MM.1S (cell line): ENCODE results near the gene DUSP1.
"Not testable (repeated sequence)": the region's sequence is repeated elsewhere in the genome, so short reads cannot be mapped to it uniquely, and the experiment has no call there.

Experiments used
- DNase-seq: peaks from one replicate; pipeline ENCODE4 v3.0.0-alpha.2; 2015
- H2AFZ ChIP-seq: fragments of 300-600 bp; sonication (generic); 2 replicates; pipeline ENCODE4 v1.6.0; 2016; ENCODE audit warnings: antibody characterized with exemption, low read length
- H3F3A ChIP-seq: fragments of 300-600 bp; sonication (generic); 2 replicates; pipeline ENCODE4 v1.6.1; 2016; ENCODE audit warnings: mild to moderate bottlenecking, antibody characterized with exemption, low read length, moderate library complexity, mixed read lengths; ENCODE audit not compliant: insufficient read depth
- H3K27ac ChIP-seq: fragments of 300-600 bp; sonication (generic); 2 replicates; pipeline ENCODE4 v1.5.1; 2016; ENCODE audit warnings: mild to moderate bottlenecking, low read length
- H3K27me3 ChIP-seq: fragments of 300-600 bp; sonication (generic); replicated peaks from 2 replicates; pipeline ENCODE4 v1.6.0; 2016; ENCODE audit warnings: low read length; ENCODE audit not compliant: insufficient read depth
- H3K36me3 ChIP-seq: fragments of 300-600 bp; sonication (generic); replicated peaks from 2 replicates; pipeline ENCODE4 v1.6.1; 2016; ENCODE audit warnings: mild to moderate bottlenecking, low read length, mixed read lengths; ENCODE audit not compliant: insufficient read depth
- H3K4me1 ChIP-seq: fragments of 300-600 bp; sonication (generic); 2 replicates; pipeline ENCODE4 v1.6.1; 2016; ENCODE audit warnings: low read length, mixed read lengths
- H3K4me2 ChIP-seq: fragments of 300-600 bp; sonication (generic); 2 replicates; pipeline ENCODE4 v1.6.0; 2016; ENCODE audit warnings: low read depth, low read length
- H3K4me3 ChIP-seq: fragments of 300-600 bp; sonication (generic); 2 replicates; pipeline ENCODE4 v1.5.1; 2016; ENCODE audit warnings: low read length, mixed read lengths
- H3K79me2 ChIP-seq: fragments of 300-600 bp; sonication (generic); 2 replicates; pipeline ENCODE4 v1.6.1; 2016; ENCODE audit warnings: mixed run types, low read length, mixed read lengths
- H3K9ac ChIP-seq: fragments of 300-600 bp; sonication (generic); 2 replicates; pipeline ENCODE4 v1.6.1; 2016; ENCODE audit warnings: low read length, mixed read lengths
- H3K9me2 ChIP-seq: fragments of 300-600 bp; sonication (generic); replicated peaks from 2 replicates; pipeline ENCODE4 v1.6.1; 2016; ENCODE audit warnings: mild to moderate bottlenecking, low read length, mixed read lengths; ENCODE audit not compliant: insufficient read depth
- H3K9me3 ChIP-seq: fragments of 300-600 bp; sonication (generic); replicated peaks from 2 replicates; pipeline ENCODE4 v1.6.1; 2016; ENCODE audit warnings: mild to moderate bottlenecking, low read length, mixed read lengths; ENCODE audit not compliant: insufficient read depth
- H4K20me1 ChIP-seq: fragments of 300-600 bp; sonication (generic); 2 replicates; pipeline ENCODE4 v1.6.1; 2016; ENCODE audit warnings: mild to moderate bottlenecking, low read length, moderate library complexity, mixed read lengths; ENCODE audit not compliant: insufficient read depth
- EZH2 ChIP-seq: fragments of 300-600 bp; sonication (generic); optimal IDR thresholded peaks from 2 replicates; pipeline ENCODE3; 2017; ENCODE audit warnings: low read depth, mild to moderate bottlenecking, antibody characterized with exemption, low read length, mixed read lengths
- EZH2phosphoT487 ChIP-seq: fragments of 300-600 bp; sonication (generic); IDR thresholded peaks from 2 replicates; pipeline ENCODE4 v1.6.1; 2018; ENCODE audit warnings: antibody characterized with exemption, low read length
- TF ChIP-seq, protein P1 (sequence below): fragments of 300-600 bp; sonication (generic); IDR thresholded peaks from 2 replicates; pipeline ENCODE4 v1.5.1; 2016; ENCODE audit warnings: antibody characterized with exemption, low read length, mixed read lengths

The DUSP1 gene

DNA sequence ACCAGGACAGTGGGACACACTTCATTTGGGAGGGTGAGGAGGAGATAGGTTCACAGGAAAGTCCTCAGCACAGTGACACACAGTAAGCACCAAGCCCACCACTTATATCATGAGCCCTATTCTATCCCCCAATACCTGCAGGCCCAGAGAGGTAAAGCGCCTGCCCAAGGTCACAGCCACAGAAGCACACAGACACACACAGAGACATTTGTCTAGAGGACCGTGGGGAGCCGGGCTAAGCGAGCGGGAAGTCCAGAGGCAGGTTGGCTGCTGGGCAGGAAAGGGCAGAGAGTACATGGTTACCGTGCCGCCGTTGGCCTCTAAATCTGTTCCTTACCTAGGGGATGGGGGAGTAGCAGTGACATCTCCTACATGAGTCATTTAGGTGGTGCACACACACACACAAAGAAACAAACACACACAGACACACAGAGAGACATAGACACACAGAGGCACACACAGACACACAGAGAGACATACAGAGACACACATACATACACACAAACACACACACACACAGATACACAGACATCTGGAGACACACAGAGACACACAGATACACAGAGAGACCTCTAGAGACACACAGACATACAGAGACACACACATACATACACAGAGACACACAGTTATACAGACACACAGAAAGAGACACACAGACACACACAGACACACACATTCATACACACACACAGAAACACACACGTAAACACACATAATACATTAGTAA, 15.9 kb upstream of the DUSP1 start:
- no peak overlapping the region for H3K4me3 ChIP-seq
- H3K79me2 ChIP-seq: no peaks in the 10 kb centered on the region
- H3K4me2 ChIP-seq: no peak overlapping the region
- no peaks in the 10 kb centered on the region for H3K9me2 ChIP-seq
- no peak for TF ChIP-seq EZH2
- no peak for DNase-seq
- no peak overlapping the region for H3K9ac ChIP-seq
- no peaks in the 10 kb centered on the region for H3F3A ChIP-seq
- H3K27ac ChIP-seq: no peak overlapping the region
- no peaks in the 10 kb centered on the region for H3K27me3 ChIP-seq
- no peaks in the 10 kb centered on the region for H3K36me3 ChIP-seq
- H3K9me3 ChIP-seq: no peaks in the 10 kb centered on the region
- no peaks in the 10 kb centered on the region for H3K4me1 ChIP-seq
- H4K20me1 ChIP-seq: no peaks in the 10 kb centered on the region
- no peak overlapping the region for H2AFZ ChIP-seq

DNA sequence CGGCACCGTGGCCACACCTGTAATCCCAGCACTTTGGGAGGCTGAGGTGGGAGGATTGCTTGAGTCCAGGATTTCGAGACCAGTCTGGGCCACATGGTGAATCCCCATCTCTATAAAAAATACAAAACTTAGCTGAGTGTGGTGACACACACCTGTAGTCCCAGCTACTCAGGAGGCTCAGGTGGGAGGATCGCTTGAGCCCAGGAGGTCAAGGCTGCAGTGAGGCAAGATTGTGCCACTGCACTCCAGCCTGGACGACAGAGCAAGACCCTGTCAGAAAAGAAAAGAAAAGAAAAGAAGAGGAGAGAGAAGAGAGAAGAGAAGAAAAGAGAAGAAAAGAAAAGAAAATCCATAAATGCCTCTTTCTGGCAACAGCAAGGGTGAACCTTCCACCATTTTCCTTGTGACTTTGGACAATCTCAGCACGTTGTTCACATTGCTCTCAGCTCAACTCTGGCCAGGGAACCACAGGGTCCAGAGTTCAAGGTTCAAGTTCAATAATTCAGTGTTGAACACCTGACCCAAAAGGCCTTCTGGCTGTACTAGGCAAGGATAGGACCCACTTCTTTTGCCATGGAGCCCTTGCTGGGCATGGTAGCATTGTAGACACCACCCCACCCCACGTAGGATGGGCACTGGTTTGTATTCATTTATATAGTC, 14.6 kb upstream of the DUSP1 start:
- TF ChIP-seq EZH2: no peak
- no peak for DNase-seq
- no peaks in the 10 kb centered on the region for H3F3A ChIP-seq
- H3K9me2 ChIP-seq: no peaks in the 10 kb centered on the region
- H4K20me1 ChIP-seq: no peaks in the 10 kb centered on the region
- no peak overlapping the region for H2AFZ ChIP-seq
- no peaks in the 10 kb centered on the region for H3K79me2 ChIP-seq
- no peak overlapping the region for H3K9ac ChIP-seq
- no peak overlapping the region for H3K4me3 ChIP-seq
- no peaks in the 10 kb centered on the region for H3K36me3 ChIP-seq
- H3K27ac ChIP-seq: no peak overlapping the region
- H3K9me3 ChIP-seq: no peaks in the 10 kb centered on the region
- no peaks in the 10 kb centered on the region for H3K27me3 ChIP-seq
- no peaks in the 10 kb centered on the region for H3K4me1 ChIP-seq
- no peak overlapping the region for H3K4me2 ChIP-seq

DNA sequence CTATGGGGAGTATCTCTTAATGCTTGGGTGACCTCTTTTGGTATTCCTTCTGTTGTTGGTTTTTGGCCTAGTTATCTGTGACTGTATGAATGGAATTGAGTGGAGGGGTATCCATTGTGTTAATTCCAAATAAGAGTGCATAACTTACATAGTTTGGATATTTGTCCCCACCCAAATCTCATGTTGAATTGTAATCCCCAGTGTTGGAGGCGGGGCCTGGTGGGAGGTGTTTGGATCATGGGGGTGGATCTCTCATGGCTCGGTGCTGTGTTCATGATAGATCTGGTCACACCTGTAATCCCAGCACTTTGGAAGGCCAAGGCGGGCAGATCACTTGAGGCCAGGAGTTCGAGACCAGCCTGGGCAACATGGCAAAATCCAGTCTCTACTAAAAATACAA, 13.2 kb upstream of the DUSP1 start:
- not testable (repeated sequence) for H3K4me1 ChIP-seq, H3K79me2 ChIP-seq, H3F3A ChIP-seq, H3K9ac ChIP-seq, DNase-seq, H3K4me2 ChIP-seq, H3K9me2 ChIP-seq, H3K4me3 ChIP-seq, H3K27me3 ChIP-seq, H3K9me3 ChIP-seq, H3K27ac ChIP-seq, H2AFZ ChIP-seq, H4K20me1 ChIP-seq, H3K36me3 ChIP-seq

DNA sequence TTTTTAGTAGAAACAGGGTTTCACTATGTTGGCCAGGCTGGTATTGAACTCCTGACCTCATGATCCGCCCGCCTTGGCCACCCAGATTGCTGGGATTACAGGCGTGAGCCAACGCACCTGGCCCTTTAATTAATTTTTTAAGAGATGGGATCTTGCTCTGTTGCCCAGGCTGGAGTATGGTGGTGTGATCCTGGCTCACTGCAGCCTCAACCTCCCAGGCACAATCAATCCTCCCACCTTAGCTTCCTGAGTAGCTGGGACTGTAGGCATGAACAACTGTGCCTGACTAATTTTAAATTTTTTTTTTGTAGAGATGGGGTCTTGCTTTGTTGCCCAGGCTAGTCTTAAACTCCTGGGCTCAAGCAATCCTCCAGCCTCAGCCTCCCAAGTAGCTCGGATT, 12.3 kb upstream of the DUSP1 start:
- not testable (repeated sequence) for H3K36me3 ChIP-seq, H3K9me3 ChIP-seq, H4K20me1 ChIP-seq, H3K27ac ChIP-seq, H3K79me2 ChIP-seq, DNase-seq, H3K9ac ChIP-seq, H3K4me2 ChIP-seq, H3K4me1 ChIP-seq, H3K9me2 ChIP-seq, H3K27me3 ChIP-seq, H3F3A ChIP-seq, H2AFZ ChIP-seq, H3K4me3 ChIP-seq

DNA sequence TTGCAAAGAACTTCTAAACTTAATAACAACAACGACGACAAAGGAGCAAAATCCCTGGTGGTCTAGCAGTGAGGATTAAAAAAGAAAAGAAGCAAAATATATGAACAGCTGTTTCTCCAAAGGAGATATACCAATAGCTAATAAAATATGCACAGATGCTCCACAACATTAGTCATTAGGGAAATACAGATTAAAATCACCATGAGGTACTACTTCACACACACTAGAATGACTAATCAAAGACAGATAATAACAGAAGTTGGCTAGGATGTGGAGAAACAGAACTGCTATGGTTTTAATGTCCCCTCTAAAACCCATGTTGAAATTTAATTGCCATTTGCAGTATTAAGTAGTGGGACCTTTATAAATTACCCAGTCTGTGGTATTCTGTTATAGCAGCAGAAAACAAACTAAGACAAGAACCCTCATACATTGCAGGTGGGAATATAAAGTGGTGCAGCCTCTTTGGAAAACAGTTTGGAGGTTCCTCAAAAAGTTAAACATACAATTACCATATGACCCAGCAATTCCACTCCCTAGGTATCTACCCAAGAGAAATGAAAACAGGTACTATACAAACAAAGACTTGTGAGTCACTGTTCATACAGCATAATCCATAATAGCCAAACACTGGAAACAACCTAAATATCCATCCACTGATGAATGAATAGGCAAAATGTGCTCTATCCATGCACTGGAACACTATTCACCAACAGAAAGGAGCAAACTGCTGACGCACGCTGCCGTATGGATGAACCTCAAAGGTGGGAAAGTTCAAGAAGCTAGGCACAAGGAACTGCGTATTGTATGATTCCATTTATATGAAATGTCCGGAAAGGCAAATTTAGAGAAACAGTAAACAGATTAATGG, 11.4 kb upstream of the DUSP1 start:
- H3F3A ChIP-seq: no peaks in the 10 kb centered on the region; the same call in 1 of the 2 replicates
- H3K4me3 ChIP-seq: no peak overlapping the region
- no peak overlapping the region for H3K27ac ChIP-seq
- DNase-seq: no peak
- TF ChIP-seq EZH2: no peak
- TF ChIP-seq, protein P1, sequence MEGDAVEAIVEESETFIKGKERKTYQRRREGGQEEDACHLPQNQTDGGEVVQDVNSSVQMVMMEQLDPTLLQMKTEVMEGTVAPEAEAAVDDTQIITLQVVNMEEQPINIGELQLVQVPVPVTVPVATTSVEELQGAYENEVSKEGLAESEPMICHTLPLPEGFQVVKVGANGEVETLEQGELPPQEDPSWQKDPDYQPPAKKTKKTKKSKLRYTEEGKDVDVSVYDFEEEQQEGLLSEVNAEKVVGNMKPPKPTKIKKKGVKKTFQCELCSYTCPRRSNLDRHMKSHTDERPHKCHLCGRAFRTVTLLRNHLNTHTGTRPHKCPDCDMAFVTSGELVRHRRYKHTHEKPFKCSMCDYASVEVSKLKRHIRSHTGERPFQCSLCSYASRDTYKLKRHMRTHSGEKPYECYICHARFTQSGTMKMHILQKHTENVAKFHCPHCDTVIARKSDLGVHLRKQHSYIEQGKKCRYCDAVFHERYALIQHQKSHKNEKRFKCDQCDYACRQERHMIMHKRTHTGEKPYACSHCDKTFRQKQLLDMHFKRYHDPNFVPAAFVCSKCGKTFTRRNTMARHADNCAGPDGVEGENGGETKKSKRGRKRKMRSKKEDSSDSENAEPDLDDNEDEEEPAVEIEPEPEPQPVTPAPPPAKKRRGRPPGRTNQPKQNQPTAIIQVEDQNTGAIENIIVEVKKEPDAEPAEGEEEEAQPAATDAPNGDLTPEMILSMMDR: no peak
- TF ChIP-seq EZH2phosphoT487: no peak
- no peaks in the 10 kb centered on the region for H3K9me2 ChIP-seq
- H3K4me2 ChIP-seq: no peak overlapping the region
- no peaks in the 10 kb centered on the region for H3K36me3 ChIP-seq
- no peaks in the 10 kb centered on the region for H3K27me3 ChIP-seq
- no peaks in the 10 kb centered on the region for H3K79me2 ChIP-seq
- H3K9me3 ChIP-seq: no peaks in the 10 kb centered on the region
- no peak overlapping the region for H3K9ac ChIP-seq
- H4K20me1 ChIP-seq: no peaks in the 10 kb centered on the region
- no peak overlapping the region for H2AFZ ChIP-seq
- H3K4me1 ChIP-seq: peaks cover 9% of the 10 kb centered on the region
